GM23338 (cell line): ENCODE measurements around the gene MTR. TPM values are rescaled to one million over a fixed set of nuclear protein-coding genes. Genes with fewer than 3 reads are reported as not detected.

ENCODE experiments used
- ATAC-seq: fragments of 200-7000 bp; cut with Tn5 transposase; 3 replicates; pipeline ENCODE4 v1.9.1; 2020
- DNase-seq: peaks from one replicate; pipeline ENCODE4 v3.0.0-alpha.2; 2015; ENCODE audit warnings: low spot score
- H2AFZ ChIP-seq: fragments of 200-600 bp; sonication (generic); 2 replicates; pipeline ENCODE4 v1.8.0; 2016; ENCODE audit warnings: antibody characterized with exemption, mild to moderate bottlenecking, moderate library complexity
- H3F3A ChIP-seq: fragments of 200-600 bp; sonication (generic); replicated peaks from 2 replicates; pipeline ENCODE4 v1.8.0; 2017; ENCODE audit warnings: antibody characterized with exemption, mixed run types, low read depth
- H3K27ac ChIP-seq: fragments of 200-600 bp; sonication (generic); 2 replicates; pipeline ENCODE4 v1.6.1; 2016; ENCODE audit warnings: low read depth
- H3K27me3 ChIP-seq: fragments of 200-600 bp; sonication (generic); 2 replicates; pipeline ENCODE4 v1.8.0; 2016; ENCODE audit warnings: mild to moderate bottlenecking, mixed run types, moderate library complexity; ENCODE audit not compliant: insufficient read depth
- H3K36me3 ChIP-seq: fragments of 200-600 bp; sonication (generic); 2 replicates; pipeline ENCODE4 v1.8.0; 2016; ENCODE audit warnings: mild to moderate bottlenecking; ENCODE audit not compliant: insufficient read depth
- H3K4me1 ChIP-seq: fragments of 200-600 bp; sonication (generic); 2 replicates; pipeline ENCODE4 v1.8.0; 2016; ENCODE audit warnings: mild to moderate bottlenecking, moderate library complexity; ENCODE audit not compliant: insufficient read depth
- H3K4me2 ChIP-seq: fragments of 200-600 bp; sonication (generic); 2 replicates; pipeline ENCODE4 v1.7.1; 2017; ENCODE audit warnings: mixed run types
- H3K4me3 ChIP-seq: fragments of 200-600 bp; sonication (generic); 2 replicates; pipeline ENCODE4 v1.6.1; 2016; ENCODE audit warnings: mixed run types
- H3K79me2 ChIP-seq: fragments of 200-600 bp; sonication (generic); replicated peaks from 2 replicates; pipeline ENCODE4 v1.8.0; 2017; ENCODE audit warnings: mild to moderate bottlenecking; ENCODE audit not compliant: insufficient read depth
- H3K9me2 ChIP-seq: fragments of 200-600 bp; sonication (generic); 2 replicates; pipeline ENCODE4 v1.8.0; 2017; ENCODE audit not compliant: insufficient read depth
- H4K20me1 ChIP-seq: fragments of 200-600 bp; sonication (generic); replicated peaks from 2 replicates; pipeline ENCODE4 v1.8.0; 2017; ENCODE audit warnings: mild to moderate bottlenecking; ENCODE audit not compliant: insufficient read depth
- H3K27ac Mint-ChIP-seq: 2 replicates; pipeline ENCODE4 v1.8.0; 2020; ENCODE audit warnings: inconsistent platforms, mild to moderate bottlenecking, moderate library complexity, mixed read lengths
- H3K27me3 Mint-ChIP-seq: 3 replicates; pipeline ENCODE4 v1.8.0; 2022; ENCODE audit warnings: low read depth, mild to moderate bottlenecking, moderate library complexity, mixed read lengths, inconsistent platforms; ENCODE audit not compliant: insufficient read depth, poor library complexity
- H3K36me3 Mint-ChIP-seq: 3 replicates; pipeline ENCODE4 v1.8.0; 2021; ENCODE audit warnings: low read depth, mild to moderate bottlenecking, inconsistent platforms, moderate library complexity, mixed read lengths
- H3K4me1 Mint-ChIP-seq: 3 replicates; pipeline ENCODE4 v1.8.0; 2020; ENCODE audit warnings: mild to moderate bottlenecking, inconsistent platforms, mixed read lengths
- H3K4me3 Mint-ChIP-seq: 3 replicates; pipeline ENCODE4 v1.8.0; 2021; ENCODE audit warnings: moderate library complexity, mild to moderate bottlenecking, inconsistent platforms, mixed read lengths
- H3K9me3 Mint-ChIP-seq: 3 replicates; pipeline ENCODE4 v1.8.0; 2020; ENCODE audit warnings: moderate library complexity, mild to moderate bottlenecking, inconsistent platforms, mixed read lengths
- CREB1 ChIP-seq: fragments of 250-450 bp; sonication (Bioruptor Pico); IDR thresholded peaks from 2 replicates; pipeline ENCODE4 v1.5.0; 2020; ENCODE audit warnings: low read depth, mild to moderate bottlenecking, moderate library complexity
- CTCF ChIP-seq, 2 experiments: fragments of 200-600 bp in 1 of 2; sonication (generic) in 1 of 2; conservative IDR thresholded peaks; 2 replicates each; pipeline versions ENCODE4 v1.5.1 to v1.6.1; 2016 to 2017; ENCODE audit warnings: antibody characterized with exemption in 2 of 2, low read depth in 2 of 2, mild to moderate bottlenecking in 2 of 2, moderate library complexity in 1 of 2
- ETS1 ChIP-seq: IDR thresholded peaks from 2 replicates; pipeline ENCODE4 v1.6.1; 2016; ENCODE audit warnings: antibody characterized with exemption
- EZH2 ChIP-seq: fragments of 200-600 bp; sonication (generic); IDR thresholded peaks from one replicate; pipeline ENCODE4 v1.8.0; 2017; ENCODE audit warnings: antibody characterized with exemption, mild to moderate bottlenecking, low read depth; ENCODE audit not compliant: unreplicated experiment
- EZH2phosphoT487 ChIP-seq: fragments of 200-600 bp; sonication (generic); IDR thresholded peaks from one replicate; pipeline ENCODE4 v1.8.1; 2018; ENCODE audit warnings: antibody characterized with exemption; ENCODE audit not compliant: unreplicated experiment
- JUNB ChIP-seq: IDR thresholded peaks from one replicate; pipeline ENCODE4 v1.6.1; 2016; ENCODE audit warnings: antibody characterized with exemption; ENCODE audit not compliant: unreplicated experiment
- NANOG ChIP-seq: IDR thresholded peaks from 2 replicates; pipeline ENCODE4 v1.6.1; 2016; ENCODE audit warnings: antibody characterized with exemption, borderline replicate concordance
- POLR2AphosphoS5 ChIP-seq: IDR thresholded peaks from 2 replicates; pipeline ENCODE4 v1.6.1; 2016; ENCODE audit warnings: antibody characterized with exemption, low read depth
- REST ChIP-seq: IDR thresholded peaks from one replicate; pipeline ENCODE4 v1.6.1; 2018; ENCODE audit warnings: antibody characterized with exemption; ENCODE audit not compliant: unreplicated experiment
- STAT1 ChIP-seq: IDR thresholded peaks from one replicate; pipeline ENCODE4 v1.6.1; 2016; ENCODE audit warnings: antibody characterized with exemption; ENCODE audit not compliant: unreplicated experiment
- ZNF114 ChIP-seq: fragments of 250-450 bp; sonication (Bioruptor Pico); IDR thresholded peaks from 2 replicates; pipeline ENCODE4 v1.5.0; 2020; ENCODE audit warnings: mild to moderate bottlenecking, moderate library complexity
- ZNF331 ChIP-seq: fragments of 250-450 bp; sonication (Bioruptor Pico); IDR thresholded peaks from 2 replicates; pipeline ENCODE4 v1.5.0; 2020; ENCODE audit warnings: low read depth, mild to moderate bottlenecking, moderate library complexity
- polyA plus RNA-seq: library from polyadenylated mRNA; unstranded; fragments of >200 nt; fragmentation: Nextera tagmentation; extraction: Ambion mirVana; gene quantifications from 2 replicates; pipeline ENCODE4 v1.2.1, GENCODE V29; 2016
- total RNA-seq: library from RNA; depleted of rRNA; stranded (reverse); fragments of >200 nt; shearing (Covaris generic); gene quantifications from 2 replicates; pipeline ENCODE4 v1.2.3, GENCODE V29; 2014

MTR gene
- total and polyA plus RNA-seq, 2 experiments from 2014 or later = 6.4 to 20.0 TPM

- Mint-ChIP-seq H3K27me3 (peaks cover 3% of the 10 kb centered on the region), H3K27ac (no peak overlapping the region), H3K4me3 (no peak overlapping the region), H3K9me3 (no peaks in the 10 kb centered on the region), H3K4me1 (no peaks in the 10 kb centered on the region), H3K36me3 (0 out of 3 replicates have a peak, but pooled peaks cover 3% of the 10 kb centered on the region)
- Histone ChIP-seq H3K27me3 (no peaks in the 10 kb centered on the region), H3K4me1 (no peaks in the 10 kb centered on the region), H3K4me2 (no peak overlapping the region), H4K20me1 (no peaks in the 10 kb centered on the region), H2AFZ (no peak overlapping the region), H3K9me2 (no peaks in the 10 kb centered on the region), H3K79me2 (no peaks in the 10 kb centered on the region), H3K27ac (no peak overlapping the region), H3K36me3 (no peaks in the 10 kb centered on the region), H3F3A (no peaks in the 10 kb centered on the region), H3K4me3 (no peak overlapping the region)
- no peak for TF ChIP-seq ETS1
- TF ChIP-seq CTCF (conservative IDR thresholded peaks at IDR 0.05; ENCODE audit: low read depth in 2 of 2) = peak; percentile 40 to 77
- no peak for TF ChIP-seq REST
- ATAC-seq (peak; percentile 98), DNase-seq (peak; percentile 71)
Observed at GRCh38 chr1:236753516-236753915, 41.6 kb upstream of the MTR start.

- H3K9me3 Mint-ChIP-seq = no peaks in the 10 kb centered on the region
- H3K27ac ChIP-seq = no peak overlapping the region
- TF ChIP-seq ETS1 (no peak), JUNB (no peak), NANOG (no peak), CTCF (conservative IDR thresholded peaks at IDR 0.05; ENCODE audit: low read depth in 2 of 2) (no peak), POLR2AphosphoS5 (no peak), ZNF331 (CRISPR knock-in tag) (no peak), EZH2 (no peak), CREB1 (CRISPR knock-in tag) (no peak), EZH2phosphoT487 (no peak), STAT1 (no peak), ZNF114 (CRISPR knock-in tag) (no peak)
Observed at GRCh38 chr1:236753964-236754363, 41.1 kb upstream of the MTR start.

More at GRCh38 chr1:236753964-236754363, 41.1 kb upstream of the MTR start:
- H3K9me2 ChIP-seq = no peaks in the 10 kb centered on the region
- H3K36me3 ChIP-seq = no peaks in the 10 kb centered on the region
- Mint-ChIP-seq H3K4me1 (no peaks in the 10 kb centered on the region), H3K27ac (no peak overlapping the region), H3K4me3 (no peak overlapping the region), H3K27me3 (peaks cover 3% of the 10 kb centered on the region), H3K36me3 (0 out of 3 replicates have a peak, but pooled peaks cover 3% of the 10 kb centered on the region)
- no peaks in the 10 kb centered on the region for H3K27me3 ChIP-seq
- no peak overlapping the region for H2AFZ ChIP-seq
- no peak for DNase-seq
- H3K4me2 ChIP-seq = no peak overlapping the region
- 0 out of 2 replicates have a peak, but pooled peaks cover 3% of the 10 kb centered on the region for H4K20me1 ChIP-seq
- H3K4me1 ChIP-seq = no peaks in the 10 kb centered on the region
- no peak overlapping the region for H3K4me3 ChIP-seq
- ATAC-seq = no peak
- no peaks in the 10 kb centered on the region for H3F3A ChIP-seq
- H3K79me2 ChIP-seq = no peaks in the 10 kb centered on the region
